ENCODE measurements around the gene FAM216B. TPM values are rescaled to one million over a fixed set of nuclear protein-coding genes. Genes with fewer than 3 reads are reported as not detected.

FAM216B gene
- total RNA-seq, 1 donor = under 0.01 TPM

- Histone ChIP-seq H4K20me1 (ENCODE audit: insufficient read depth, low read length) (no peaks in the 10 kb centered on the region), H3K9me3 (ENCODE audit: low read depth, low read length) (no peaks in the 10 kb centered on the region), H2AFZ (ENCODE audit: low read length) (no peak overlapping the region), H3K36me3 (ENCODE audit: insufficient read depth, low read length) (no peaks in the 10 kb centered on the region), H3K27ac (ENCODE audit: low read depth, low read length) (no peak overlapping the region), H3K4me3 (ENCODE audit: insufficient read depth, low read length) (no peak overlapping the region), H3K4me2 (ENCODE audit: insufficient read depth, low read length) (no peak overlapping the region), H3K79me2 (ENCODE audit: insufficient read depth, low read length) (no peaks in the 10 kb centered on the region), H3K27me3 (ENCODE audit: insufficient read depth, low read length) (no peaks in the 10 kb centered on the region), H3K4me1 (ENCODE audit: insufficient read depth, low read length) (no peaks in the 10 kb centered on the region)
- no peak for DNase-seq (ENCODE audit: insufficient read length, low spot score, missing footprints)
- no peak for TF ChIP-seq CTCF (IDR thresholded peaks at IDR 0.05; ENCODE audit: extremely low read depth, low read depth, low read length)
Measured at GRCh38 chr13:42795666-42796065, 14.3 kb downstream of the FAM216B start.

GRCh38 chr13:42796747-42797356, 15.5 kb downstream of the FAM216B start:
- Histone ChIP-seq H3K27me3 (ENCODE audit: insufficient read depth, low read length) (no peaks in the 10 kb centered on the region), H3K36me3 (ENCODE audit: insufficient read depth, low read length) (no peaks in the 10 kb centered on the region), H4K20me1 (ENCODE audit: insufficient read depth, low read length) (no peaks in the 10 kb centered on the region), H3K79me2 (ENCODE audit: insufficient read depth, low read length) (no peaks in the 10 kb centered on the region), H3K9me3 (ENCODE audit: low read depth, low read length) (no peaks in the 10 kb centered on the region), H2AFZ (ENCODE audit: low read length) (peak overlapping the region; percentile 80), H3K4me2 (ENCODE audit: insufficient read depth, low read length) (no peak overlapping the region), H3K27ac (ENCODE audit: low read depth, low read length) (no peak overlapping the region), H3K4me1 (ENCODE audit: insufficient read depth, low read length) (no peaks in the 10 kb centered on the region), H3K4me3 (ENCODE audit: insufficient read depth, low read length) (no peak overlapping the region)
- no peak for DNase-seq (ENCODE audit: insufficient read length, low spot score, missing footprints)
- no peak for TF ChIP-seq CTCF (IDR thresholded peaks at IDR 0.05; ENCODE audit: extremely low read depth, low read depth, low read length)

- Histone ChIP-seq H3K27me3 (ENCODE audit: insufficient read depth, low read length) (no peaks in the 10 kb centered on the region), H3K4me3 (ENCODE audit: insufficient read depth, low read length) (no peak overlapping the region), H3K79me2 (ENCODE audit: insufficient read depth, low read length) (no peaks in the 10 kb centered on the region), H2AFZ (ENCODE audit: low read length) (no peak overlapping the region), H4K20me1 (ENCODE audit: insufficient read depth, low read length) (no peaks in the 10 kb centered on the region), H3K27ac (ENCODE audit: low read depth, low read length) (no peak overlapping the region), H3K36me3 (ENCODE audit: insufficient read depth, low read length) (no peaks in the 10 kb centered on the region), H3K4me2 (ENCODE audit: insufficient read depth, low read length) (no peak overlapping the region), H3K4me1 (ENCODE audit: insufficient read depth, low read length) (no peaks in the 10 kb centered on the region), H3K9me3 (ENCODE audit: low read depth, low read length) (no peaks in the 10 kb centered on the region)
- no peak for TF ChIP-seq CTCF (IDR thresholded peaks at IDR 0.05; ENCODE audit: extremely low read depth, low read depth, low read length)
- no peak for DNase-seq (ENCODE audit: insufficient read length, low spot score, missing footprints)
Measured at GRCh38 chr13:42798118-42798517, 16.7 kb downstream of the FAM216B start.

GRCh38 chr13:42800109-42800643, 18.8 kb downstream of the FAM216B start:
- TF ChIP-seq CTCF (IDR thresholded peaks at IDR 0.05; ENCODE audit: extremely low read depth, low read depth, low read length) = no peak
- no peaks in the 10 kb centered on the region for H3K79me2 ChIP-seq (ENCODE audit: insufficient read depth, low read length)

More at GRCh38 chr13:42800109-42800643, 18.8 kb downstream of the FAM216B start:
- no peak for DNase-seq (ENCODE audit: insufficient read length, low spot score, missing footprints)
- Histone ChIP-seq H3K4me3 (ENCODE audit: insufficient read depth, low read length) (no peak overlapping the region), H3K4me1 (ENCODE audit: insufficient read depth, low read length) (peaks cover 3% of the 10 kb centered on the region), H4K20me1 (ENCODE audit: insufficient read depth, low read length) (no peaks in the 10 kb centered on the region), H3K9me3 (ENCODE audit: low read depth, low read length) (no peaks in the 10 kb centered on the region), H3K4me2 (ENCODE audit: insufficient read depth, low read length) (no peak overlapping the region), H3K27me3 (ENCODE audit: insufficient read depth, low read length) (no peaks in the 10 kb centered on the region), H3K36me3 (ENCODE audit: insufficient read depth, low read length) (no peaks in the 10 kb centered on the region), H3K27ac (ENCODE audit: low read depth, low read length) (no peak overlapping the region), H2AFZ (ENCODE audit: low read length) (no peak overlapping the region)

Data from osteoblast (primary cell).